ENCODE results near the gene GRK1.

The GRK1 gene

GRCh38 chr13:113782472-113782871 is 115.5 kb downstream of the GRK1 start:
- TF ChIP-seq CTCF (IDR thresholded peaks at IDR 0.05), result no peak

GRCh38 chr13:113783200-113783881 is 116.3 kb downstream of the GRK1 start:
- TF ChIP-seq CTCF (IDR thresholded peaks at IDR 0.05), result no peak

GRCh38 chr13:113783966-113784644 is 117.1 kb downstream of the GRK1 start:
- TF ChIP-seq CTCF (IDR thresholded peaks at IDR 0.05), result no peak

GRCh38 chr13:113784645-113785024 is 117.6 kb downstream of the GRK1 start:
- no peak for TF ChIP-seq CTCF (IDR thresholded peaks at IDR 0.05)

- TF ChIP-seq CTCF (IDR thresholded peaks at IDR 0.05), result no peak
These were observed 118.3 kb downstream of the GRK1 start for GRCh38 chr13:113785051-113786010.

- no peak for TF ChIP-seq CTCF (IDR thresholded peaks at IDR 0.05)
These were observed 119.3 kb downstream of the GRK1 start for GRCh38 chr13:113786262-113786841.
